ENCODE measurements around the gene GRM4.

The GRM4 gene

GRCh38 chr6:34157236-34157830, 11.4 kb upstream of the GRM4 start:
- no peak for DNase-seq

- no peak for DNase-seq
These were observed 9.8 kb upstream of the GRM4 start for GRCh38 chr6:34155471-34156300.

- peak; percentile 52 for DNase-seq
These were observed 9.0 kb upstream of the GRM4 start for GRCh38 chr6:34154668-34155447.

- no peak for DNase-seq
These were observed 7.1 kb upstream of the GRM4 start for GRCh38 chr6:34152806-34153520.

- no peak for DNase-seq
These were observed 6.2 kb upstream of the GRM4 start for GRCh38 chr6:34152042-34152524.

- no peak for DNase-seq
These were observed 5.6 kb upstream of the GRM4 start for GRCh38 chr6:34151321-34152041.

GRCh38 chr6:34150766-34151165, 4.9 kb upstream of the GRM4 start:
- DNase-seq = no peak

- no peak for DNase-seq
These were observed 4.0 kb upstream of the GRM4 start for GRCh38 chr6:34149831-34150400.

GRCh38 chr6:34149452-34149810, 3.5 kb upstream of the GRM4 start:
- DNase-seq = no peak

GRCh38 chr6:34148631-34149451, 3.0 kb upstream of the GRM4 start:
- no peak for DNase-seq

GRCh38 chr6:34147906-34148630, 2.2 kb upstream of the GRM4 start:
- no peak for DNase-seq

- peak; percentile 42 for DNase-seq
These were observed 1.1 kb upstream of the GRM4 start for GRCh38 chr6:34146801-34147592.

GRCh38 chr6:34145161-34146020, 496 bp downstream of the GRM4 start:
- DNase-seq = peak; percentile 45

- no peak for DNase-seq
These were observed 1.2 kb downstream of the GRM4 start for GRCh38 chr6:34144581-34145160.

- DNase-seq = peak; percentile 39
These were observed 1.9 kb downstream of the GRM4 start for GRCh38 chr6:34143884-34144580.

GRCh38 chr6:34143196-34143883, 2.5 kb downstream of the GRM4 start:
- no peak for DNase-seq
